Measurements from ENCODE around the gene P2RX4.
"Not testable (repeated sequence)": the region's sequence is repeated elsewhere in the genome, so short reads cannot be mapped to it uniquely, and the experiment has no call there.

P2RX4 gene

GRCh38 chr12:121209624-121210572, at the start of gene P2RX4:
Gene P2RX4, plus strand, starts transcription at chr12:121210129. Its CDS starts 36 bp downstream, at chr12:121210165.
- peak; percentile 81 for DNase-seq

- no peak for DNase-seq
These were observed 47.5 kb upstream of the P2RX4 start for GRCh38 chr12:121162384-121162783.

GRCh38 chr12:121162985-121163384, 46.9 kb upstream of the P2RX4 start:
- no peak for DNase-seq

GRCh38 chr12:121164839-121165238, 45.1 kb upstream of the P2RX4 start:
- DNase-seq: not testable (repeated sequence)

- DNase-seq: no peak
These were observed 44.6 kb upstream of the P2RX4 start for GRCh38 chr12:121165316-121165715.

GRCh38 chr12:121166356-121166755, 43.6 kb upstream of the P2RX4 start:
- no peak for DNase-seq

GRCh38 chr12:121167232-121167820, 42.6 kb upstream of the P2RX4 start:
- no peak for DNase-seq

- DNase-seq: no peak
These were observed 42.0 kb upstream of the P2RX4 start for GRCh38 chr12:121167951-121168350.

- DNase-seq: no peak
These were observed 39.8 kb upstream of the P2RX4 start for GRCh38 chr12:121170151-121170550.

GRCh38 chr12:121170611-121171260, 39.2 kb upstream of the P2RX4 start:
- no peak for DNase-seq

GRCh38 chr12:121172145-121172544, 37.8 kb upstream of the P2RX4 start:
- no peak for DNase-seq

GRCh38 chr12:121175383-121176119, 34.4 kb upstream of the P2RX4 start:
- no peak for DNase-seq

GRCh38 chr12:121176826-121177529, 33.0 kb upstream of the P2RX4 start:
- DNase-seq: no peak

- no peak for DNase-seq
These were observed 28.7 kb upstream of the P2RX4 start for GRCh38 chr12:121181181-121181580.

- no peak for DNase-seq
These were observed 27.6 kb upstream of the P2RX4 start for GRCh38 chr12:121182222-121182893.

- no peak for DNase-seq
These were observed 25.5 kb upstream of the P2RX4 start for GRCh38 chr12:121184425-121184824.

- DNase-seq: no peak
These were observed 24.7 kb upstream of the P2RX4 start for GRCh38 chr12:121184984-121185889.

- DNase-seq: no peak
These were observed 23.1 kb upstream of the P2RX4 start for GRCh38 chr12:121186826-121187225.

GRCh38 chr12:121187501-121187900, 22.4 kb upstream of the P2RX4 start:
- DNase-seq: no peak

GRCh38 chr12:121188227-121188626, 21.7 kb upstream of the P2RX4 start:
- DNase-seq: no peak

GRCh38 chr12:121189131-121189530, 20.8 kb upstream of the P2RX4 start:
- DNase-seq: no peak
